Ascending aorta (tissue), 2 donors: ENCODE results near the gene PIKFYVE. TPM values are rescaled to one million over a fixed set of nuclear protein-coding genes. Genes with fewer than 3 reads are reported as not detected.
"Not testable (repeated sequence)": the region's sequence is repeated elsewhere in the genome, so short reads cannot be mapped to it uniquely, and the experiment has no call there.

Experiments
- DNase-seq, 2 donors: peaks; one replicate each; pipeline ENCODE4 v3.0.0-alpha.2; 2019; ENCODE audit warnings: low spot score in 2 of 2
- H3K27ac ChIP-seq, 2 donors: fragments of 200-600 bp; sonication (generic); one replicate each; pipeline ENCODE4 v1.5.1; 2016 to 2017; ENCODE audit warnings: mild to moderate bottlenecking in 1 of 2
- H3K27me3 ChIP-seq: fragments of 200-600 bp; sonication (generic); one replicate; pipeline ENCODE4 v1.5.1; 2017
- H3K36me3 ChIP-seq, 2 donors: fragments of 200-600 bp; sonication (generic); one replicate each; pipeline ENCODE4 v1.5.1; 2016
- H3K4me1 ChIP-seq, 2 donors: fragments of 200-600 bp; sonication (generic); one replicate each; pipeline ENCODE4 v1.5.1; 2016 to 2017; ENCODE audit warnings: mild to moderate bottlenecking in 1 of 2
- H3K4me3 ChIP-seq, 2 donors: fragments of 200-600 bp; sonication (generic); one replicate each; pipeline ENCODE4 v1.5.1; 2016 to 2017; ENCODE audit warnings: mild to moderate bottlenecking in 1 of 2
- H3K9me3 ChIP-seq, 2 donors: fragments of 200-600 bp; sonication (generic); one replicate each; pipeline ENCODE4 v1.5.1; 2016
- CTCF ChIP-seq, 3 experiments: fragments of 200-600 bp in 2 of 3; fragments of 450-650 bp in 1 of 3; sonication (generic) in 2 of 3; IDR thresholded peaks; one replicate each; pipeline ENCODE4 v1.5.1; 2016 to 2019; ENCODE audit warnings: antibody characterized with exemption in 3 of 3, mild to moderate bottlenecking in 1 of 3, moderate library complexity in 1 of 3
- intact Hi-C: fragments of 100-400 bp; cut with DNase I; formaldehyde crosslinking; loops from one replicate; pipeline ENCODE4 v1.15.1; 2023
- total RNA-seq: library from RNA; depleted of rRNA; stranded (reverse); fragments of >200 nt; gene quantifications from one replicate; pipeline ENCODE4 v1.1.0, GENCODE V29; 2016

The PIKFYVE gene
- total RNA-seq, 1 donor from 2014 or later: 12.0 TPM

GRCh38 chr2:208375491-208376068 lies 109.5 kb downstream of the PIKFYVE start:
- Histone ChIP-seq H3K4me3 (no peak overlapping the region), H3K4me1 (no peaks in the 10 kb centered on the region), H3K27ac (no peak overlapping the region), H3K27me3 (no peaks in the 10 kb centered on the region), H3K36me3 (no peaks in the 10 kb centered on the region), H3K9me3 (no peaks in the 10 kb centered on the region)
- no peak for TF ChIP-seq CTCF (IDR thresholded peaks at IDR 0.05)
- DNase-seq: no peak
- intact Hi-C loops: no loop called here

- H3K4me3 ChIP-seq, DNase-seq, H3K27me3 ChIP-seq, H3K9me3 ChIP-seq, H3K4me1 ChIP-seq, H3K27ac ChIP-seq, H3K36me3 ChIP-seq, intact Hi-C loops: not testable (repeated sequence)
Measured at GRCh38 chr2:208377344-208377860, 111.3 kb downstream of the PIKFYVE start.

- H3K27ac ChIP-seq: no peak overlapping the region
- no peaks in the 10 kb centered on the region for H3K36me3 ChIP-seq
- no peak for TF ChIP-seq CTCF (IDR thresholded peaks at IDR 0.05)
- H3K4me3 ChIP-seq: no peak overlapping the region
- no peaks in the 10 kb centered on the region for H3K27me3 ChIP-seq
- no peaks in the 10 kb centered on the region for H3K9me3 ChIP-seq
- H3K4me1 ChIP-seq: no peaks in the 10 kb centered on the region
- intact Hi-C loops: no loop called here
- no peak for DNase-seq
Measured at GRCh38 chr2:208379192-208379591, 113.1 kb downstream of the PIKFYVE start.

GRCh38 chr2:208384637-208385036 lies 118.6 kb downstream of the PIKFYVE start:
- Histone ChIP-seq H3K9me3 (no peaks in the 10 kb centered on the region), H3K4me1 (no peaks in the 10 kb centered on the region), H3K27me3 (no peaks in the 10 kb centered on the region), H3K4me3 (no peak overlapping the region), H3K36me3 (no peaks in the 10 kb centered on the region), H3K27ac (no peak overlapping the region)
- TF ChIP-seq CTCF (IDR thresholded peaks at IDR 0.05): no peak
- DNase-seq: no peak
- intact Hi-C loops: no loop called here

- Histone ChIP-seq H3K4me1 (no peaks in the 10 kb centered on the region), H3K36me3 (no peaks in the 10 kb centered on the region), H3K9me3 (no peaks in the 10 kb centered on the region), H3K27ac (no peak overlapping the region), H3K27me3 (no peaks in the 10 kb centered on the region), H3K4me3 (no peak overlapping the region)
- TF ChIP-seq CTCF (IDR thresholded peaks at IDR 0.05): no peak
- intact Hi-C loops: no loop called here
- no peak for DNase-seq
Measured at GRCh38 chr2:208386541-208386940, 120.5 kb downstream of the PIKFYVE start.

- Histone ChIP-seq H3K27me3 (no peaks in the 10 kb centered on the region), H3K27ac (no peak overlapping the region), H3K4me3 (no peak overlapping the region), H3K4me1 (no peaks in the 10 kb centered on the region), H3K9me3 (peaks cover 8 to 13% of the 10 kb centered on the region in 2 donors), H3K36me3 (no peaks in the 10 kb centered on the region)
- intact Hi-C loops: no loop called here
- DNase-seq: no peak
- no peak for TF ChIP-seq CTCF (IDR thresholded peaks at IDR 0.05)
Measured at GRCh38 chr2:208389940-208390339, 123.9 kb downstream of the PIKFYVE start.
